CD4-positive, alpha-beta T cell treated with Interleukin-21 for 1 hour (primary cell): ENCODE measurements around the gene DPP7.
"Not testable (repeated sequence)": the region's sequence is repeated elsewhere in the genome, so short reads cannot be mapped to it uniquely, and the experiment has no call there.

Experiments
- DNase-seq: peaks from one replicate; pipeline ENCODE4 v3.0.0-alpha.2; 2020

DPP7 gene

DNA sequence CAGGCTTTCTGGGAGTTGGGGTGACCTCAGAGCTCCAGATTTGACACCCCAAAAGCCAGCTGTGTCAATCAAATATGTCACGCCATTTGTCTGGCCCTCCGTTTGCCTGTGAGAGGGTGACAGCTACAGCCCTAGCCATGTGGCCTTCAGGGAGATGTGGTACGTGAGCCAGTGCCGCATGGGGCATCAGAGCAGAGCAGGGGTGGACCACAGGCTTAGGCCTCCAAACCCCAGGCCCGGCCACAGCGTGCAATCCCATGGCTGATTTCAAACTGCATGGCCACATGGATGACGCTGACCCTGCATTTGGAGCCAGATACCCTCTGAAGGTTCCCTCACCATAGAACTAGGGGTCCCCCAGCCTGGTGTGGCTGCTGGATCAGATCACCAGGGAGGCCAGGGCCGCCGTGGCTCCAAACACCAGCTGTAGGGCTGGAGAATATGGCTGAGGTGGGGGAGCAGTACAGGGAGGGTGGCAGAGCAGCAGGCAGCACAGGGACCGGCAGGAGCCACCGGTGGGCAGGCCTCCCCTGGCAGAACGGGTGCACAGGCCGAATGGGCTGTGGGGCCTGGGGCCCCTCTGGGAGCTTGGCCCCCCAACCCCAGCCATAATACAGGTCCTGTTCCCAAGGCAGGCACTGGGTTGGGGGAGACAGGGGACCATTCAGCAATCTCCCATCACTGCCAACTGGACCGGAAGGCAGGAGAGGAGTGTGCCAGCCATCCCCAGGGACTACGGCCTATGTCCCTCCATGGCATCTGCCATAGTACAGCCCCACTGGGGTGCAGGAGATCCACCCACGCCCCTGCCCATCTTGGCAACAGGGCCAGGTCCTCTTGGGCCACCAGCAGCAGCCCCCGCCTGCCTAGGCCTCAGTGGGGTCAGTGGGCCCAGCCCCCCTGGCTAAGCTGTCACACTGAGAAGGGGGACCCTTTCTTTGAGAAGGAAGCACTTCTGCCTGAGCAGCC lies 45.7 kb downstream of the DPP7 start:
- DNase-seq, result no peak

- peak; percentile 92 for DNase-seq
Measured at GRCh38 chr9:137067860-137068538, 46.5 kb downstream of the DPP7 start.

DNA sequence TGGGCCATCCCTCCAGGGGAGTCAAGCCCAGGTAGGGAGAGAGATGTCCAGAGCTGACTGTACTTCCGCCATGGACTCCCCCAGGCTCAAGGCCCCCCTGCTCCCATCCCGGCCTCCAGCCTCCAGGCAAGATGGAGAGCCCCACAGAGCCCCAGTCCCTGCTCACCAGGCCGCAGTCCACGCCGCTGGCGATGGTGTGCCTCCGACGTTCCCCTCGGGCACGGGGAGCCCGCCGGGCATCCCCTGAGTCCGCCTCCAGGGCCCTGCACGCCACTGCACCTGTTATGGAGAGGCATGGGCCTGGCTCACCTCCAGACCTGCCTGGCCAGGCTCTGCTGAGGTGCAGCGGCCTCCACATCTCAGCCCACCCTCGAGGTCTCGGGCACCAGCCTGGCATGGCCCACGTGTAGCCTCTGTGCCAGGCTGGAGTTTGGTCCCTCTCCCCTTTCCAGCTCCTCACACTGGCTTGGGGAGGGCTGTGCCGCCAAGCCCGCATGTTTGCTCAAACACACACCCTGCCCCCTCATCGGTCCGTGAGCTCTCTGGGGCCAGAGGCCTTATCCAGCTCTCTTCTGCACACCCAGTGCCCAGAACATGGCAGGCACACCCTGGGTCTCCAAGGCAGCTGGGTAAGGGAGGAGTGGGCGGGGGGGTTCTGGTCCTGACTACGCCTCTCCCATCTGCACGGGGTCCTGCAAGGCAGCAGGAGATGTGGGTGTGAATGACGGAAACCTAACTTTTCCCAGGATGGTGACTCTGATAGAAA lies 48.3 kb downstream of the DPP7 start:
- DNase-seq, result no peak

DNA sequence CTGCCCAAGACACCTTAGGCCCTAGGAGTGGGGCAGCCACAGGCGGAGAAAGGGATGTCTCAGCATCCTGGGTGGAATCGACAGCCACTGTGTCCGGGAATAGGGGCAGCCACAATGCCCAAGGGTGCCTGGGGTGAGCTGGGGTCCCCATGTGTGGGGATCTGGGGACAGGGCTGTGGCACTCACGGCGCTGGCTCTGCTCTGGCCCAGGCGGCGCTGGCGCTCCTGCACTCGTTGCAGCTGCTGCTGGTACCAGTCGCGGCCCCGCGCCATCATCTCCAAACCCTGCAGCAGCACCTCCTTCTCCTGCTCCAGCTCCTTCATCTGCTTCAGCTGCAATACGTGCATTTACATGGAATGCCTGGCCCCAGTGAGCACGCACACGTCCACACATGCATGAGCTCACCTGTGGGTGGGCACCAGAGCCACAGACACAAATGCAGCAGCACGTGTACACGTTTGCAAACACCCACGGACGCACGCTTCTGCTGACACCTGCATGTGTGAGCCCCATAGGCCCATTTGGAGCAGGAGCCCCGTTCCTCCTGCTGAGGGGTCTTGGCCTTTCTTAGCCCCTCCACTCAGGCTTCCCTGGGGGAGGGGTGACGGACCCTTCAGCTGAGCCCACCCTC lies 49.1 kb downstream of the DPP7 start:
- no peak for DNase-seq

DNA sequence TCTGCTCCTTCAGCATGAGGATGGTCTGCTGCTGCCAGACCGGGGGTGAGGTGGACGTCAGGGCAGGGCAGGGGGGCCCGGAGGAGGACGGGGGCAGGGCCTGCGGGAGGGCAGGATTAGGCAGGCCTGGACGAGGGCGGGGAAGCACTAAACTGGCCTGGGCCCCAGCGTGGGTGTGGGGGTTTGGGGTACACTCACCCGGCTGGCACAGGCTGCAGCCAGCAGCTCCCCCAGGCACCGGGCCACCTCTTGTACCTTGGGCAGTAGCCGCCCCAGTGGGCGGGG lies 49.7 kb downstream of the DPP7 start:
- no peak for DNase-seq

GRCh38 chr9:137064027-137064879 lies 50.3 kb downstream of the DPP7 start:
- peak; percentile 58 for DNase-seq

DNA sequence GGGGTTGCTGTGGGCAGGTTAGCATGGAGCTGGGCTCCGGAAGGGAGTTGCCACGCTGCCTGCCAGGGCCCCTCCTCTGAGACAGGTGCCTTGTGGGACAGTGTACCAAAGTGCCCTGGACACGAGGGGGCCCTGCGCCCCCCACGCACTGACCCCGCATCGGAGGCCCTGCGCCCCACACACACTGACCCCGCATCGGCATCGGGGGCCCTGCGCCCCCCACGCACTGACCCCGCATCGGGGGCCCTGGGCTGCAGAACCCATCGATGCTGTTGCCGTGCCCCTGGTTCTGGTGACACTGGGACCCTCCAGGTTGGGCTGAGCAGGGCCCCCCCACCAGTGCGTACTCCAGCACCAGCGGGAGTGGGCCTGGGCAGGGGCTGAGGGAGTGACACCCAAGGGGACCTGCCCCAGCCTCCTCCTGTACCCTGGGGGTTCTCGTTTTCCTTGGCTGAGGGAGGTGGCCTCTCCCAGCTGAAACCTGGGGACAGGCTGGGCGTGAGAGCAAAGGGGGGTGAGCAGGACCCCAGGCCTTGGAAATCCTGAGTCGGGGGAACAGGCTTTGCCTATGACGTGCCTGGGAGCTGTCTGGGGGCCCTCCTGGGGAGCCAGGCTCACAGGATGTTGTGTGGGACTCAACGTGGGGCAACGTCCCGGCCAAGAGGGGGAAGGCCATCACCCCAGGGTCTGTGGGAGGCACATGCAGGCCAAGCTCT lies 51.1 kb downstream of the DPP7 start:
- DNase-seq, result no peak

DNA sequence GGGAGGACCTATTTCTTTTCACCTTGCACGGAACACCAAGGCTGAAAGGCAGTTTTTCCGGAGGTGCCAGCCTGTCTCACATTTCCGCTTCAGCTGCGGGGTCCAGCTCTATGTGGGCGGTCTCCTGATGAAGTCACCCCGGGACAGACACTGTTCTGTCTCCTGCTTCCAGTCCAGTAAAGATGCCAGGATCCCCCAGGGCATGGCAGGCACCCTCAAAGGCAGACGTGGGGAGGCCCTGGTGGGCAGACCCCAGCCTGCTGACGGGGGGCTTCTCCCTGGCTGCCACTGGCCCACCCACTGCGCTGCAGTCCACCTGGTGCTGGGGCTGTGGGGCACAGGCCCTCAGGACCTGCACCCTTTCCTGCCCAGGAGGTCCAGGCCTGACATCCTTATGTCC lies 51.7 kb downstream of the DPP7 start:
- not testable (repeated sequence) for DNase-seq

DNA sequence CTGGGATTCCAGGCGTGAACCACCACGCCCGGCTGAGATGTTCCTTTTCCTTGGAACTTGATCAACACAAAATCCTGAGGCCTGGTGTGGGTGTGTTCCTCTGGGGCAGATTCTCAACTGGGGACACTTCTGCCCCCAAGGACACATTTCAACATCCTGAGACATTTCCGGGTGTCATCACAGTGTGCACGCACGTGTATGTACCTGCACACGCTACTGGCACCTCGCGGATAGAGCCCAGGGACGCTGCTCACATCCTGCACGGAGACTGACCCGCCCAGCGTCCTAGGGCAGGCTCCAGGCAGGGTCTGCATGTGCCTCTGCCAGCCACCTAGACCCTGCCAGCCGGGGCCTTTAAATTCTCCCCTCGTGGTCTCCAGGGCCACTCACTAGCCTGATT lies 52.1 kb downstream of the DPP7 start:
- DNase-seq, result no peak
